GM19372 (cell line): ENCODE results near the gene CD300LG.

Experiments used
- ATAC-seq: cut with Tn5 transposase; IDR thresholded peaks from one replicate; pipeline ENCODE4 v1.9.1; 2021; ENCODE audit warnings: mild to moderate bottlenecking, low read depth, moderate library complexity; ENCODE audit not compliant: unreplicated experiment

Gene CD300LG

DNA sequence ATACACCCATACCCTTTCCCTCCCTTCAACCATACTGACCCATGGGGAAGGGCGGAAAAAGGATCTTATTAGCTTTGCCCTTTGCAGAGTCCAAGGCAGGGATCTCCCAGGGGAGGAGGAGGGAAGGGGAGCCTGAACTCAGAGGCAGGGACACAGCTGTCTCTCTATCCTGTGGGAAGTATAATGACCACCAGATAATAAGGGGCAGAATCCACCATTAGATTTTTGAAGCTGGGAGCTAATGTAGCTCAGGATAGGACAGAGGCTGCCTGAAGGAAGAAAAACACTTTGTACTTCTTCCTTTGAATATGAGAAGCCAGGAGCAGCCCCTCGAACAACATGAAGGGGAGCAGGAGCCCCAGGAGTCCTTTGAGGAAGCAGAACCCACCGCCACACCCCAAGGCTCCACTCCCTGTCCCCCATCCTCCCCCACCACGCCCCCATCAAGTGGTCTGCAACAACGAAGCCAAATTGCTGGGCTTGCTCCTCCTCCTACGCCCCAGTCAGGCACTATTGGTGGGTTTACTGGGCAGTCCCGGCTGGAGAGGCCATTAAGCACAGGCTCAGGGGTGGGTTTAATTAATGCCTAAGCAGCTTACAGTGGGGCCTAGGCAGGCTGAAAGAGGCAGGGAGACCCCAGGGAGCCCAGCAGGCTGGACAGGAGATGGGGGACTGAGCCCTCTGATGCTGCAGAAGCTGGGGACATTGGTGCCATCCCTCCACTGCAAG is 55.0 kb downstream of the CD300LG start:
- ATAC-seq, result no peak

DNA sequence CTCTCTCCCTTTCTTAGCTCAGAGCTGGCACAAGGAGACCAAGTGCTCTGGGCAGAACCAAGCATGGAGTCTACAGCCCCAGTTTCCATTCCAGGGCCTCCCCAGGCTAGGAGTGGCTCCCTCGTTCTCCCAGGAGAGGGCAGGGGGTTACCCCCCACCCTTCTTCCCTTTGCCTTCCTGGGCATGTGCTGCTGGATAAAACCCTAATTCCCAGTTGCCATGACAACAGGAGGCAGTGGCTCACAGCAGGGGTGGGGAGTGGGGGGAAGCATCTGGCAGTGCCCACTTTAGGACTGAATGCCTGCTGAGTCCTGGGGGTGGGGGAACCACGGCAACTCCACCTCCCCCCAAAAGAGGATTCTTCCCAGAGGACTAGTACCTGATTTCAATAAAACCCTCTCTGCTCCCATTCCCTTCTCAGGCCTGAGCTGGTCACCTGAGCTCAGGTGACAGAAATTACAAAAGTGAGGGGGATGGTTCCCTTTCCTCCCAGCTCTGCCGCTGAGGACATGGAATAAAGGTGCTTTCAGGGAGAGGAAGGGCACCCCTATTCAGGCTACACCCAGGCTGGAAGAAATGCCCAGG is 58.5 kb downstream of the CD300LG start:
- no peak for ATAC-seq

DNA sequence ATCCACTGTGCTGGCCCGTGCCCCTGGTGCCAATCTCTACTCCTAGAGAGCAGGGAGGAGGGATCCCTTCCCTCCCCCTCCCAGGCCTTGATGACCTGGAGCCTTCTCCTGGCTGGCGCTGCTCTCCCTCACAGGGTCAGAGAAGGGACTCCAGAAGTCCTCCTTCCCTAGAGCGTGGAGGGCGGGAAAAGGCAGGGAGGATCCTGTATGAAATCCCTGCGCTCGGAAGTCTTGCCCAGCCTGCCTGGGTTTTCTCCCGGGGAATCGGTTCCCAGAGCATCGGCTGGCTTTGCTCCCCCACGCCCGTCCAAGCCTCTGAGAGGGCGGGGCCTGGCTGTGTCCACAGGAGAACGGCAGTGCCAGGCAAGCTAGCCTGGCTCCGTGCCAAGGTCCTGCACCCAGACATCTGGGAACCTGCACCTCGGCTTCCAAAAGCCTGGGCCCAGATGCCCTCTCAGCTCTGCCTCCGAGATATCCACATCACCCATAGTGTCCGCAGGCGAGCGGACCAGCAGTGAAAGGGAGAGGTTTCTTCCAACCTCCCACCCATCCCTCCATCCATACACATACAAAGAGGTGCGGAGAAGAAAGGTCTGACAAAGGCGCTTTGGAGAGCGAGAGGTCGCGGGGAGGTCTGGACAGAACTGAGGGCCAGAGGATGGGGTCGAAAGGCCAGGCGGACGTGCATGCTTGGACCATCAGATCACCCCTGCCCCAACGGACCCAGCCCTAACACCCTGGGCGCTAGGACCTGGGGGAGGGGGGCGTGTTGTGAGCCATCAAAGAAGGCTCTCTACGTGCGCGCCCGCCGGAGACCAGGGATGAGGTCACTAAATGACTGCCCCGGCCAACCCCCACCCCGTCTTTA is 59.2 kb downstream of the CD300LG start:
- ATAC-seq, result no peak

DNA sequence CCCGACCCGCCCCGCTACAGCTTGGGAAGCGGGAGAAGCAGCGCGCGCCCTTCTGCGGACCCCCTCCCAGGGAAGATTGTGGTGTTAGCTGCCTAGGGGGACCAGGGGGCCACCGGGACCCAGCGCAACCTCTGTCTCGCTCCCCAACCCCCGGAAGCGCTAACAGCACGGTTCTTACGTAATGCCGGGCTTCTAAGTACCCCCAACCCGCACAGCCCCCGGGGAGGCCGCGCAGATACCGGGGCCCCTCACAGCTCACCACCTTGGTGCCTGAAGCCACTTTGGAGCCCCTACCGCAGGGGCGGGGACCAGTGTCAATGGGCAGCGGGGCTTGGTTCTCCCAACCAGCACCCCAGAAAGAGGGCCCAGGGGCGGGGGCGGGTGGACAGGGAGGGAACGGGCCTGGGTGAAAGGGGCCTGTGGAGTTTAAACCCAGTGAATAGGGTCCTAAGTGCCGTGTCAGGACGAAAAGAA is 60.0 kb downstream of the CD300LG start:
- no peak for ATAC-seq

DNA sequence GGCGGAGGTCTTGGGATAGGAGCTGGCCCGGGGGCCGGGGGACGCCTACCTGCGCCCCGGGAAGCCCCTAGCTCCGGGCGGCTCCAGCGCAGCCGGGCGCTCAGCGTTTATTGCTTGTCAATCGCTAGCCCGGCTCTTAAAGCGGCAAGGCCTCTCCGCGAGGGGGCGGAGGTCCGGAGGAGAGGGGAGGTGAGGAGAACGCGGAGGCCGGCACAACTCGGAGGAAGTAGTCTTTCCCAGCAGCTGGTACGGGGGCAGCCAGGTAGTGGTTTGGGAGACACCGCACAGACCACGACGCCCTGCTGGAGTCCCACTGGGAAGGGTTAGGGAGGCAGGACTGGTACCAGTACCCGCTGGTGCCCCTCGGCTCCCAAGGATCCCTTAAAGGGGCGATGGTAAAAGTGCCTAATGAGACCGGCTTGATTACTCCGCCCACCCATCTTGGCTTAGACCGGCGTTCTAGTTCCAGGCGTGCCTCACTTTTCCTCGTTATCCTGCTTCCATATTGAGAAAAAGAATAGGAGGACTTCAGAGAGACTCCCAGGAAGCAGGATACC is 60.5 kb downstream of the CD300LG start, which contains the start of gene MPP2:
MPP2 (minus strand) TSS at position 112 of the 557 bp plus-strand sequence. CDS start 3,076 bp downstream, outside the sequence.
- no peak for ATAC-seq

DNA sequence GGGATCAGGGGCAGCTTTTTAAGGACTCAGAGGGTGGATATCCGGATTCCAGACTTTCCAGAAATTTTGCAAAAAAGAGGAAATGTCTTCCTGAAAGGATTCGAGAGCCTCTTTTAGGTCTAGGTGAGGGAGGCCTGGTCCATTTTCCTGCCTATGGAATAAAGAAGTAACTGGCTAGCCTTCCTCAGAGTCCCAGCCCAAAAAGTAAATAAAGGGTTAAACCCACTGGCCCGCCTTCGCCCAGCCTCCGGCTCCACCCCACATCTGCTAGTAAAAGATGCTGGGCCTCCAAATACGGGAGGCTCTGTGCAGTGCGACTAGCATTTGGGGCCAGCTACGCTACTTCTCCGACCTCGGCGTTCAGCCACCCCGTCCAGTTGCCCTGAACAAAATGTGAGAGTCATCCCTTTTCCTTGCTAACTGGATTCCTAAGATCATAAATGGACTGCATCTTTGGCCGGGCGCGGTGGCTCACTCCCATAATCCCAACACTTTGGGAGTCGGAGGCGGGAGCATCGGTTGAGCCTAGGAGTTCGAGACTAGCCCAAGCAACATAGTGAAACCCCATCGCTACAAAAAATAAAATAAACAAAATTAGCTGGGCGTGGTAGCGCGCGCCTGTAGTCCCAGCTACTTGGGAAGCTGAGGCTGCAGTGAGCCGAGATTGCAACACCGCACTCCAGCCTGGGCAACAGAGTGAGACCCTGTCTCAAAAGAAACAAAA is 61.2 kb downstream of the CD300LG start:
- no peak for ATAC-seq

DNA sequence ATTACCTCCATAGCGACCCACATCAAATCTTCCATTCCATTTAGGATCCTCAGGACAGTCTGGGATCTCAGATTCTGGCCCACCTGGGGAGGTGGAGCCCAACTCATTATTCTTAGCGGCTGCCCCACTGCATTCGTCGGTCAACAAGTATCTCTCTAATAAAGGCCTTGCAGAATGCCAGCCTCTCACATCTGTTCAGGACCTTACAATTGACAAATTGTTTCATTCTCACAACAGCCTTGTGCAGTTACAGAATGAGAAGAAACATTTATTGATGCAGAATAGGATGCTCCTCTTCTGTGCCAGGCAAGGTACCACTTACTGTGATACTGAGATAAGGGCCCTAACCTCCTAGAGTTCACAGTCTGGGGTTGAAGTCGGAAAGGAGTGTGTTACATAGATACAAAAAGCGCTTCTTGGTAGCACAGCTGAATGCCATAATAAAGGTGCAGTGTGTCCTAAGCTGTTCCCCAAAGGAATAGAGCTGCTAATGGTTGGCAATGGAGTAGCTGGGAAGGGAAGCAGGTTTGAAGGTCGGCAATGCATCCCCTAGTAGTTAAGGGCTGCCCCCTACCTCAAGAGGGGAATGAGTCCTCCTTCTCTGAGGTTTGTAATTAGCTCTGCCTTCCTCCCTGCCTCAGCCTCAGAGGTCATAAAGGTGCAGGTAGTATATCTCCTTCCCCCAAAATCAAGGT is 62.7 kb downstream of the CD300LG start:
- ATAC-seq, result no peak

DNA sequence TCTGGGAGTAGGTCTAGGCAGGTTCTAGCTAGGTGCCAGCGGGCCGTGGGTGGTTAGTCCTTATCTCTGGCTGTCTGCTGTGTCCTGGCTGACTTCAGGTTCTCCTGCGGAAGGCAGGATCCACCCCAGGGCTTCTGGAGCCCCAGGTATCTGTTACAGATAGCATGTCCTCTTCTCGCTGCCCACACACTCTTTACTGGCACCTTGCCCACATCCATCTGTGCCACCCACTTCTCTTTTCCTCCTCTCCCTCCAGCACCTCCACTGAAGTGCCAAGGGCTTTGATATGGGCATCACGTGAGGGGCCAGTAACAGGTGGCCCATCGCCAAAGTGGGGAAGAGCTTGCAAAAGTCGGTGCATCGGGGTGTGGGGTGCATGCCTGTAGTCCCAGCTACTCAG is 64.9 kb downstream of the CD300LG start:
- ATAC-seq, result no peak

DNA sequence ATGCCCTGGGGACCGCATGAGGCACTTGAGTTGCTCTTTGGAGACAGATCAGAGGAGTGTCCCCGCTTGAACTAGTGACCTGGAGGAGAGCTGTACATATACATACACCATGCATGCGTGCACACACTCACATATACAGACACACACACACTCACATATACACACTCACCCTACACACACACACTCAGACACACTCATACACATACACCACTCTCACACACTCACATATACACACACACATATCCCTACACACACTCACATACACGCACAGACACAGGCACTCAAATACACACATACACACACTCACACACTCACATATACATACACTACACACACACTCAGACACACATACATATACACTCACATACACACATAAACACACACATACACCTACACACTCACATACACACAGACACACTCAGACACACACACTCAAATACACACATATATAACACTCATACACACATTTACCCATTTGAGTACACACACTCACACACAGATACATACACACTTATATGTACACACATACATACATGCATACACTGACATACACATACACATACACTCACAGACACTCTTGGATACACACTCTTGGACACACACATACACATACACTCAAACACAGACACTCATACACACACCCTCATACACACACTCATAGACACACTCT is 65.8 kb downstream of the CD300LG start:
- ATAC-seq, result no peak
